AG10803 (cell line): ENCODE results near the gene GRIK3.
"Not testable (repeated sequence)": the region's sequence is repeated elsewhere in the genome, so short reads cannot be mapped to it uniquely, and the experiment has no call there.

Source experiments
- DNase-seq: peaks from one replicate; pipeline ENCODE4 v3.0.0; 2010; ENCODE audit warnings: low read depth
- H3K4me3 ChIP-seq: 2 replicates; pipeline ENCODE4 v1.5.1; 2011; ENCODE audit warnings: mild to moderate bottlenecking, low read length, control low read depth
- TF ChIP-seq, protein P1 (sequence below): conservative IDR thresholded peaks from 2 replicates; pipeline ENCODE4 v1.5.1; 2011; ENCODE audit warnings: mild to moderate bottlenecking, low read length, control low read depth, inconsistent platforms

Gene GRIK3

DNA sequence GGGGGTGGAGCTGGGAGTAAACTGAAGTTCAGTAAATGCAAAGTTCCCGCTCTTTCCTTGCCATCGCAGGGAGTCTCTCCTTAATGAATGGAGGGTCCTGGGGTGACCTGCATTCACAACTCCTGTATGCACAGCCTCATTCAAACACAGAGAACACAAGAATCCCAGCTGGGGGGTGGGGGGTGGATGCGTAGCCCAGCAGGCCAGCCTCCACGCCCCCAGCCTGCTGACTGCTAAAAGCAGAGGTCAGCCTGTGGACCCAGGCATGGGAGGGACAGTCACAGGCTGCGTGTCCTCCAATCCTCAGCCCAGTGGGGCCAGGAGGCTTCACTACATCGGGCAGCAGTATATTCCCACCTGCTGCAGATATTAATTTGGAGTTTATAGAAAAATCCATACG lies 263.1 kb downstream of the GRIK3 start:
- DNase-seq = no peak

DNA sequence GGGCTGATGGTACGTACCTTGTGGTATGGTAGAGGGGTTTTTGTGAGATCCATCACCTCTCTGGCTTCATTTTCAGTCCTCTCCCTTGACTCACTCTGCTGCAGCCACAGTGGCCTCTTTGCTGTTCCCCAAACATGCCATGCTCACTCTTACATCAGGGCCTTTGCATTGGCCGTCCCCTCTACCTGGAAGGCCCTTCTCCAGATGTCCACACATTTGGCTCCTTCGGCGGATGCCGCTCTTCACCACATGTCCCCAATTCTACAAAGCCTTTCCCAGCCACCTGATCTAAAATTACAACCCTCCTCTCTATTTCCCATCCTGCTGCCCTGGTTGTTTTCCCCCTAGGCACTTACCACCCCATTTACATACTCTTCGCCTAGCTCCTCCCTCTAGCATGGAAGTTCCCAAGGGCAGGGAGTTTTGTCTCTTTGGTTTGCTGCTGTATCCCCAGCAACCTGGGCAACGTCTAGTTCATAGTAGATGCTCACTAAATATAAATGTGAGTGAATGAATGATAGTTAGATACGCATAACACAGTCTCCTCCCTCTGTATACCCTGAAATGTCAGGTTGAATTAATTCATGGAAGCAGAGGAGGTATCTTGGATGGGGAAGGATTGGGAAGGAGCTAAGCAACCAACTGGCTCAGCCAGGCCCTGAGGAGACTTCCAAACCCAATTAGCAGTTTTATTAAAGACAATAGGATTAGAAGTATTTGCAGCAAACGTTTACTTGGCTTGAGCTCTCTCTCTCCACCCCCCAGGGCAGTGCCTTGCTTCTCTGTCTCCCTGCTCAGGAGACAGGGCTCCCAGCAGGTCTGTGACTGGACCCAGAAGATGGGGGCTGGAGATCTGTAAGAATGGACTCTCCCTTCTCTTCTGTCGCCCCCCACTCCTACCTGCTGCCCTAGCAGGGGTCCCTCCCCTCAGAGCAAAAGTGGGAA lies 264.2 kb downstream of the GRIK3 start:
- TF ChIP-seq, protein P1, sequence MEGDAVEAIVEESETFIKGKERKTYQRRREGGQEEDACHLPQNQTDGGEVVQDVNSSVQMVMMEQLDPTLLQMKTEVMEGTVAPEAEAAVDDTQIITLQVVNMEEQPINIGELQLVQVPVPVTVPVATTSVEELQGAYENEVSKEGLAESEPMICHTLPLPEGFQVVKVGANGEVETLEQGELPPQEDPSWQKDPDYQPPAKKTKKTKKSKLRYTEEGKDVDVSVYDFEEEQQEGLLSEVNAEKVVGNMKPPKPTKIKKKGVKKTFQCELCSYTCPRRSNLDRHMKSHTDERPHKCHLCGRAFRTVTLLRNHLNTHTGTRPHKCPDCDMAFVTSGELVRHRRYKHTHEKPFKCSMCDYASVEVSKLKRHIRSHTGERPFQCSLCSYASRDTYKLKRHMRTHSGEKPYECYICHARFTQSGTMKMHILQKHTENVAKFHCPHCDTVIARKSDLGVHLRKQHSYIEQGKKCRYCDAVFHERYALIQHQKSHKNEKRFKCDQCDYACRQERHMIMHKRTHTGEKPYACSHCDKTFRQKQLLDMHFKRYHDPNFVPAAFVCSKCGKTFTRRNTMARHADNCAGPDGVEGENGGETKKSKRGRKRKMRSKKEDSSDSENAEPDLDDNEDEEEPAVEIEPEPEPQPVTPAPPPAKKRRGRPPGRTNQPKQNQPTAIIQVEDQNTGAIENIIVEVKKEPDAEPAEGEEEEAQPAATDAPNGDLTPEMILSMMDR = no peak
- DNase-seq = no peak

More for the DNA sequence above, 263.1 kb downstream of the GRIK3 start:
- TF ChIP-seq, protein P1 = no peak
- no peak overlapping the region for H3K4me3 ChIP-seq

DNA sequence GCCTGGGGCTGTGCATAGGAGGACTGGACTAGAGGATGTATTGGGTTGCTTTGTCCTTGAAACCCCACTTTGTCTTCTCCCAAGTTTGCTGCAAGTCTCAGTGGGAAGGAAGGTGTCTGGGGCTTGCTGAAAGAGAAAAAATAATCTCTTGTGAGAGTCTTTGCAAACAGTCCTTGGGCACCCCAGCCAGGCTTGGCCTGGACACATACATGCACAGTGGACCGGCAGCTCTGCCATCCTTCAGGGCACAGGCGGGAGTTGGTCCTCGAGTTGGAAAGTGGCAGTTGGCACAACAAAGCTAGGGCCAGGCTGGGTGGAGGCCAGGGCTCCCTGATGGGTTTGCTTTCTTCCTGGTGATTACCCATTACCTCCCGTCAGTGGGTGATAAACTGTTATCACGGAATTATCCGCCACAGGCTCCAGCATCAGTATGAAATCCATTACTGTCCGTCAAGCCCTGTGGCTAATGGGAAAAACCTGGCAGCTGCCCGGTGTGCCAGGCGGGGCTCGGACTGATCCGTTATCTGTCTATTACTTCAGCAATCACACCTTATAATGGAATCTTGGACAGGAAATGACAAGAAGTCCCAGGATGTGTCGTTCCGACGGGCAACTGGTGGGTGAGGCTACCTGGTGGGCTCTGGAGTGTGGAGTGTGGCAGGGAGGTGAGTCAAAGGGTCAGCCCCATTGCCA lies 265.7 kb downstream of the GRIK3 start:
- TF ChIP-seq, protein P1 = no peak
- H3K4me3 ChIP-seq = no peak overlapping the region
- no peak for DNase-seq

More for the DNA sequence above, 264.2 kb downstream of the GRIK3 start:
- H3K4me3 ChIP-seq = no peak overlapping the region

DNA sequence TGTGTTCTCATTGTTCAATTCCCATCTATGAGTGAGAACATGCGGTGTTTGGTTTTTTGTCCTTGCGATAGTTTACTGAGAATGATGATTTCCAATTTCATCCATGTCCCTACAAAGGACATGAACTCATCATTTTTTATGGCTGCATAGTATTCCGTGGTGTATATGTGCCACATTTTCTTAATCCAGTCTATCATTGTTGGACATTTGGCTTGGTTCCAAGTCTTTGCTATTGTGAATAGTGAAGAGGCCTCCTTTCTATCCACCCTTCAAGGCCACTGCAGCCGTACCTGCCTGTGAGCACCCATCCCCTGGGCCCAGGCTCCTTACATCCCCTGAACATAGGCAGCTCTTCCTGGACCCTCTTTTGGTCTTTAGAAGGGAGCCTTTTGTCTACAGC lies 266.9 kb downstream of the GRIK3 start:
- H3K4me3 ChIP-seq, DNase-seq: not testable (repeated sequence)

DNA sequence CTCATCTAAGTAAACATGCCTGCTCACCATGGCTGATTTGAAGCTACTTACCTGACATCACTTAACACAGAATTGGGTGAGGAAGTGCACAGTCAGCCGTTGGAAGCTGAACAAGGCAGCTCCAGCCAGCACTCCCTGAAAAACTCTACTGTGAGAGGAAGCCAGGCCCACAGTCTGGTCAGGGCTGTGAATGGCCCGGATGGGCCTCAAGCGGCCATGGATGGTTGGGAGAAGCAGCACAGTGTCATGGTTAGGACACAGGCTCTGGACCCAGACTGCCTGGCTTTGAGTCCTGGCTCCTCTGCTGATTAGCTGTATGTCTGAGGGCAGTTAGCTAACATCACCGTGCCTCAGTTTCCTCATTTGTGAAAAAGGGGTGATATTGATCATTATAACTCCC lies 267.8 kb downstream of the GRIK3 start:
- H3K4me3 ChIP-seq = no peak overlapping the region
- DNase-seq = no peak
- TF ChIP-seq, protein P1 = no peak

DNA sequence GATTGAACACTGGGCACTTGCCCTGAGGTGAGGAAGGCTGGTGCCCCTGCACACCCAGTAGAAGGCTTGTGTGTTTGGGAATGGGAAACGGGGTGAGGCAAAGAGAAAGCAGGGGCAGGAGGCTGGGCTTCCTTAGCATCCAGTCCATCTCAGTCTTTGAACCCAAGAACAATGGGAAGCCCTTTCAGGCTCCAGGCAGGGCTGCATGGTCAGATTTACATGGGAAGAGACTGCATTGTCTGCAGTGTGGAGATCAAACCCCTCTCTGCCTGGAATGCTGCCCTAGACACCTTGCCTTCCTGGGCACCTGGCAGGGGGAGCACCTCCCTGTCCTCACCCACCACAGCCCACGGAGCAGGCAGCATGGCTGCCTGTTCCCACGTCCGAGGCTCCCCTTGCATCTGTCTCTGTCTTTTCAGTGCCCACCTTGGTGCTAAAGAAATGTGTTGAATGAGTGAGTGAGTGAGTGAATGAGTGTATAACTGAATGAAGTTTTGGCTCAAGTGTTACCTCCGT lies 268.5 kb downstream of the GRIK3 start:
- TF ChIP-seq, protein P1 = no peak
- DNase-seq = no peak
- H3K4me3 ChIP-seq = no peak overlapping the region

DNA sequence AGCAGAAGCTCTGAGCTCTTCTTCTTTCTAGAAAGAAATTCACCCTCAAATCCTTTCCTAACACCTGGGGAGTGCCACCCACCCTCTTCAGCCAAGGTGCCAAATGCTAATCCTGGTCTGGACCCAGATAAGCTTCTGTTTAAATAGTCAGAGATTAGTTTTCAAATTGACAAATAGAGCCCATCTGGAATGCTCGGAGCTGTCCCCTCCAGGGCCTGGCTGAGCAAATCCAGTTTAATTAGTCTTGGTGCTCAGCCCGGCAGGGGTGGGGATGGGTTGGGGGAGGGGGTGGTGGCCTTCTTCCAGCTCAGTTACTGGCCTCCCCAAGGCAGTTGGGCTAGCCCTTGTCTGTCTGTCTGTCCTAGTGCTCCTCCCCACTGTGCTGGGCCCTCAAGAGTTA lies 269.5 kb downstream of the GRIK3 start:
- TF ChIP-seq, protein P1 = no peak
- DNase-seq = no peak
- no peak overlapping the region for H3K4me3 ChIP-seq
